Frontal cortex (tissue), 4 donors: ENCODE results near the gene GATA3. TPM values are rescaled to one million over a fixed set of nuclear protein-coding genes. Genes with fewer than 3 reads are reported as not detected.

Source experiments
- DNase-seq, 2 donors: peaks; one replicate each; pipeline ENCODE4 v3.0.0; 2012; ENCODE audit warnings: low spot score in 2 of 2
- FAIRE-seq: peaks from 2 replicates; lab custom pipeline; 2012; peaks lifted over from hg19 to GRCh38; lab: Jason Lieb, UNC
- total RNA-seq: library from RNA; depleted of rRNA; stranded (reverse); fragments of >200 nt; gene quantifications from one replicate; pipeline ENCODE4 v1.2.3, GENCODE V29; 2014
- donor health status: control.
- donor health status: control.
- donor health status: control.

The GATA3 gene
- total RNA-seq, 1 donor from 2014 or later = not detected

DNA sequence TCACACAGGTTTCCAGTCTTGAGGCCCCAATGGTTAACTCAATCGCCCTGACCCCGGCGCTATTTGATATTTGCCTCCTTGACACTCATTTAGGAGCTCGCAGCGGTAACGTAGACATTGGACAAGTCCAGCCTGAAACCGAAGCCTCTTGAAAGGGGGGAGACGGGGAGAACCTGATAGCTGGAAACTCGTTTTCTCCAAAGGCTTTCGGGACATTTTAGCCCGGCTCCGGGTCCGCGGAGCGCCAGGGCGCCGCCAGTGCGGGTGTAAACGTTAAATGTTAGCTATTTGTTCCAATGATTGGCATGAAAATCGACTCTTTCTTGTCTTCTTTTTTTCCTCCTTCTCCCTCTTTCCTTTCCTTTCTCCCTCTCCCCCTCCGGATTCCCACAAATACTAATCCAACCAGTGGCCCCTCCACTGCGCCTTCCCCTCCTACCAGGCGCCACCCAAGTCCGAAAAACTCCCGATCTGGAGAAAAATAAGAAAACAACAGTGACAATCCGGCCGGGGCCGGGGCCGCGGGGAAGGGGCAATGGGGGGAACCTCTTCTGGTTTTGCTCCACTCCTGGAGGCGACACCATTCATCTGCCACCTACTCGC is 17.2 kb upstream of the GATA3 start:
- FAIRE-seq = no peak
- no peak for DNase-seq

DNA sequence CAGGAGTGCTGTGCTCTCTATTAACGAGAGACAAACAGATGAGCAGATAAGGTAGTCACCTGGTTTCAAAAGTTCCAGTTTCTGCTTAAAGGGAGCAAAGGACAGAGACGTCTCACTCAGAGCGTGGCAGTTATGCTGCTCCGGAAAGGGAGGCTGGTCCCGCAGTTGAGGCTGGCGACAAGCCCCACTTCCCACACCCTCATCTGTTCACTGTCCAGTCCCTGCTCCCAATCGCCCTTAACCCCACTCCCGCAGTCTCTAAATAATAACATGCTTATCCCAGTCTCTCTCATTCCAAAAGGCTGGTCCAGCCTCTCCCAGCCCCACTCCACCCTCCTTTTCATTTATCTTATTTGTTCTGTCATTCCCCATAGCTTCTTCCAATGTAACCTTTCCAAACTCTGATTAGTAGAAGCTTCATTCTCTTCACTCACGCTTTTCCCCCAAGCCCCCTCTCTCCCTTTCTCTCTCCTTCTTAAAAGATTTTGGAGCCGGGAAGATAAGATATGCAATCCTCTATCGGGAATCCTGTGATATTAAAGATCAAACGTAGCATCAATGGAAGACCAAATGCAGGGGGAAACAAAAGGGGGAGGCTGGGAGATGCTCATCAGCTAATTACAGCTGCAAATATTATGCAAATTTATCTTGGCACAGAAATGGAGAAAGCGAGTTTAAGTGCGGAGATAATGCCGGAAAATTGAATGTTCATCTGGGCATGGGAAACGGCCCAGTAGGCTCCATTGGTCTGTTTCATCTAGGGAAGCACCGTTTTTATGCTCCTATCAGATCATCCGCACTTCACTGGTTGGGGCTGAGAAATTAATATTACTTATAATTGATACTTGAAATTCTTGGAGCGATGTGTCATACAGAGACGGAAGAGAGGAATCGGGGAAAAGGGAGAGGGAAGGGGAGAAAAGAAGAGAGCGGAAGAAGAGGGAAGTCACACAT is 16.3 kb upstream of the GATA3 start:
- FAIRE-seq (no peak), DNase-seq (no peak)

DNA sequence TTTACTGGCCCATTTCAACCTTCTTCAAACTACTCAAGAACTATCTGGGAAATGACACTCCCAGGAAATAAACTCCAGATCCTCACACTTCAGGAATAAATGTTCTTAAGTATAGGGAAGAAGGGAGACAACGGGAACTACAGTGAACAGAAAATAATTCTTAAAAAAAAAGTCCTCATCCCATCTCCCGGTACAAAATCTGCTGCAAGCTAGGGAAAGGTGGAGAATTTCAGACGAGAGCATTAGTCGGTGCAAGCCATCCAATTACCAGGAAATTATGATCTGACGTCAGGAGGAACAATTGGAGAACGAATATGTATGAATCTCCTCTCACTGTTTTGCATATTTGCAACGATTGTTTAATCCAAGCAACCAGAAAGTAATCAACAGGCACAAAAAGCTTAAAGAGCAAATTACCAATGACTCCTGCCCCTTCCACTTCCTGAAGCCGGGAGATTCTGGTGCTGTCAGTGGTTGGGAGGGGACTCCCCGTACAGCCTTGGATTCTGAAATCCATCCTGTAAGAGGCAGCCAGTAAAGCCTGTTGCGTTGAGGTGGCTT is 15.1 kb upstream of the GATA3 start:
- FAIRE-seq (no peak), DNase-seq (no peak)

DNA sequence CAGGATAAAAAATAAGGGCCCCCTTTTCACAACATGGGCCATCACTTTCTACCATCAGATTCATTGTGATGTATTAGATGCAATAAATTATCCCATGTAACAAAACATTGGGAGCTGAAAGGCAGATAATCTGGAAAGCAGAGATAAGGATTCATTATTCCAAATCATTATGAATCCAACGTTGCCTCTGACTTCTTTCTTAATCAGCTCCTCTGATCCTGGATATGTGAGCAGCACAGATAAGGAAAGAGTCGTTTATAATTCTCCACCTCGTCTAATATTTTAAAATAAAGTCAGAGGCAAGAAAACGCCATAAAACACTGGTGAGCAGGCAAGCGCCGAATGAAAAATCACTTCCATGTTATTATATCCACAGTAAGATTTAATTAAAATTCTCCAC is 13.8 kb upstream of the GATA3 start:
- DNase-seq (no peak), FAIRE-seq (no peak)

DNA sequence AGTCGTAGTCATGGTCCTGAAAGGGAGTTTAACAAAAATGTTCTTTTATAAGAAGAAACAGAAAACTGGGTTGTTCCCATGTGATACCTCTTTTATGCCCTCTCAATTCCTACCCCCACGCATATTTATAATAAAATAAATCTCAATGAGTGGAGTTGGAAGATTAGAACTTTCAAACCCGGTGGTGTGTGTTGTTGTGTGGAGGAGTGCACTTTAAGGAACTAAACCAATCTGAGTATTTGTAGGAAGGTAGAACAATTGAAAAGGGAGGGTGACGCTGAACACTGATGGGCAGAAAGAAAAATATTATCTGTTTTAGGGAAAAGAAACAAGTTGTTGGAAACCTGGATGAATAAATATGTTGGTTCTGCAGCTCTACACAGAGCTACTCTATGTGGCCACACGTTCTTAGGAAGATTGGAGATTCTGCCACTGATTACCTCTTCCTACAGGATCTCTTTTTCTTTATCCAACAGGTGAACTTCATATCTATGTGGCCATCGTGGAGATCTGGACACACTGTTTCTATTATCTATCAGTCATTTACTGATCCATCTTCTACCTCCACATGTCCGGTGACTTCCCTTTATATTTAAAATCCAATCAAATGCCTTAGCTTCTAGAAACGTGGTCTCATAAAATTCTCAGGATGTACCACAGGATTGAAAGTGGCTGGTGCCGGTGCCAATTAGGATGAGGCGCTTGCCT is 13.1 kb upstream of the GATA3 start:
- FAIRE-seq (no peak), DNase-seq (no peak)

DNA sequence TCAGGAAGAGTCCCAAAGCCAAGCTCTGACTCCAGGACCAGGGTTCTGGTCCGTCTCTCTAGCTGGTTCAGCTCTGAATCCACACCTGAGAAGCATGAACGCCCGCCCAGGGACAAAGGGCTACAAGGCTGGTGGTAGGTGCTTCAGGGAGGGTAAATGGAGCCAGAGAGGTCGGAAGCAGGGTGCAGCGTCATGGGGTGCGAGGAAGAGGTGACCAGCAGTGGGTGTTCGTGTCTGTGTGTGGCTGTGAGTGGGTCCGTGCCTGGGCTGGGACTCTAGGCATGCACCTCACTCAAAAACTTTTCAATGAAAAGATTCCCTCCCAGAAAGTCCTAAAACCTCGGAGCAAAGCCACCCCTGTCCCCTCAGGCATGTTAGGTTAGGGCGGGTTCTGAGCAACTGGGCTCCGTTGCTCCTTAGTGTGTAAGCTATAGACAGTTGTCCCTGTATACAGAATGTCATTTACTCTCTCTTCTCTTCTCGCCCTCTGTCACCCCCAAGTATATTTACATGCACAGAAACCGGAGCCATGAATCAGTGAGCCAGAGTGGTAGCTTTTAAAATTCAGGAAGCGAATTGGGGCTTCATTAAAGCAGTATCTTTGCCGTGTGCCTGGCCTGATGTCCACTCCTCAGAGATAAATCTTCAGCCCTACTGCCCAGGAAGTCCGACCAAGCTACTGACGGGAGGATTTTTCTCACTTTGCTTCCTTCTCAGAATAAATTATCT is 12.3 kb upstream of the GATA3 start:
- FAIRE-seq (no peak), DNase-seq (no peak)

DNA sequence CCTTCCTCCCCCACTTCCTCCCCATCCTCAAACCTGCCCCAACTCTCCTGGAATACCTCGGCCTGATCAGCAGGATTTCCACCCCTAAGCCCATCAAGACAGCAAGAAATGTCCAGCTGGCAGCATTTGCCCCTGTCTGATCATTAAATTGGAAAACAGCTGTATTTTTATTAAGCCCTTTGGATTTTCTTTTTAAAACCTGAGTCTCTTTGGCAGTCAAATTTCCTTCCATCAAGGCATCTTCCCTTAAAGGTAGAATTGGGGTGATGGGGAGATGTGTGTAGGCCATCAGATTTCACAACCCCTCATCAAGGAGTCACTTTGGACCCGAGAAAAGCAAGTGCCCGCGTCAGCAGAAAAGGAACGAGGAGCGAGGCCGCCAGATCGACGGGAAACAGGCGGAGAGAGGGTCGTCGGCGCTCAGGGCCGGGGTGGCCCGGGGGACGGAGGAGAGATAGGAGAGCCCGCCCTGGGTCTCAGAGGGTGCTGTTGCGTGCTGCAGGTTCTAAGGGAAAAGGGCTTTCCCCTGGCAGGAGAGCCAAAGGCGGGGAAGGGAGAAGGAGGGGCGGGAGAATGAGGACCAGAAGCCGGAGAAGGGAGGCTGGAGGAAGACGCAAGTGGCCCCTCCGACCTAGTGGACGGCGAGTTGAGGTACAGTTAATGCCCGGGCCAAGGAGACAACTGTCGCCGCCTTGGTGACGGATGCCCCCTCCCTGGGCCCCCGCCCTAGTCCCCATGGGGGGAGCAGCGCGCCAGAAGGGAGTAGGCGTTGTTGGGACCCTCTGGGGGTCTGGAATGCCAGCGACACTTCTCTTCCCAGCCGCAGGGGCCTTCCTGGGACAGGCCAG is 11.5 kb upstream of the GATA3 start:
- FAIRE-seq = no peak
- peak; percentile 8 to 22 for DNase-seq

DNA sequence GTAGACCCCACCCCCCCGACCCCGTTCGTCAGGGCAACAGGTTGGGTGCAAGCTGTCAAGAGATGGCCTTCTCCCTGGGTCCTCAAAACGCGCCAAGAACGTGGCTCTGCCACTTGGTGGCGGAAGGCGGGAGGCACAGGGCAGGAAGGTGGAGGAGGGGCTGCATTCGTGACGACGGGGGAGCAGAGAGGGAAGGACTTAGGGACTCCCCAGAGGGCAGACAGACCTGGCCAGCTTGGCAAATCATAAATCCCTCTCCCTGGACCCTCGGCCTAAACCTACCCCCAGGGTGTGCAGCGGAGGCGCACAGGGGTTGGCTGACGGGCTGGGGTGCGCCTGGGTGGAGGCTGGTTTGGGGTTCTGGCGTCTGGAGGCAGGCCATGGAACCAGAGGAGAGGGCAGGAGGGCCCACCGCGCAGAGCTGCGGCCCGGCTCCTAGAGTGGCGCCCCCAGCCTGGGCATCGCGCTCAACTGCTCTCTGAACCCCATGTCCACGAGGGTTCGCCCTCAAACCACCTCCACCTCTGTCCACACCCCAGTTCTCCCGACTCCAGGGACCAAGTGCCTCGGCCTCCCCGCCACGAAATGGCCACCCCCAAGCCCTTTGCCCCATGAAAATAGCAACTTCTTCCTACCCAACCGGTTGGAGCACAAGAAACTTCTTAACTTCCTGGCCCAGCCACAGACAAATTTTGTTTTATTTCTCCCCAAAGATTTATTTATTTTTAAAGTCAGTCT is 10.8 kb upstream of the GATA3 start:
- FAIRE-seq = no peak
- peak; percentile 18 to 23 for DNase-seq

DNA sequence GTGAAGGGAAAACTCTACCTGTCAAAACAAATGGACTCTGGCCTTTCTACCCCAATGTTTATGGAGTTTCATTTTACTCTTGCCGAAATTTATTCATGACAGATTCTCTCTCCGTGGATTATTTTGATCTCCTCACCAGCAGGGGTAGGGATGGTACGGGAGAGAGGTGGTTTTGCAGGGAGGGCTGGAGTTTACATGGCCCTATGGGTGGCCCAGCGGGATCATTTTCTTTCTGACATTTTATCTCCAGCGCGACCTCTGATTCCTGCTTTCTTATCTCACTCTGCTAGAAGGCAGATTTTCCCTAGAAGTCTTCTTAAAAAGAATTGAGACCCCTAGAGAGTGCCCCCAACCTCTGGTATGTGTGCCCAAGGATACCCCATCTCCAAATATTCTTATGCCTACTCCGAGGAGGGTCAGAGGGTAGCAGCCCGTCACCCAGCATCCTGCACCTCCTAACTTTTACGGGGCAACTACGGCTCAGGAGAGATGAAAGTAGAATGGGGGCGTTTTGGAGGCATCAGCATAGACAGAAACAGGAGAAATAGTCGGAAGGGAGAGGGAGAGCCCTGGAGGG is 10.1 kb upstream of the GATA3 start:
- FAIRE-seq = no peak
- no peak for DNase-seq

DNA sequence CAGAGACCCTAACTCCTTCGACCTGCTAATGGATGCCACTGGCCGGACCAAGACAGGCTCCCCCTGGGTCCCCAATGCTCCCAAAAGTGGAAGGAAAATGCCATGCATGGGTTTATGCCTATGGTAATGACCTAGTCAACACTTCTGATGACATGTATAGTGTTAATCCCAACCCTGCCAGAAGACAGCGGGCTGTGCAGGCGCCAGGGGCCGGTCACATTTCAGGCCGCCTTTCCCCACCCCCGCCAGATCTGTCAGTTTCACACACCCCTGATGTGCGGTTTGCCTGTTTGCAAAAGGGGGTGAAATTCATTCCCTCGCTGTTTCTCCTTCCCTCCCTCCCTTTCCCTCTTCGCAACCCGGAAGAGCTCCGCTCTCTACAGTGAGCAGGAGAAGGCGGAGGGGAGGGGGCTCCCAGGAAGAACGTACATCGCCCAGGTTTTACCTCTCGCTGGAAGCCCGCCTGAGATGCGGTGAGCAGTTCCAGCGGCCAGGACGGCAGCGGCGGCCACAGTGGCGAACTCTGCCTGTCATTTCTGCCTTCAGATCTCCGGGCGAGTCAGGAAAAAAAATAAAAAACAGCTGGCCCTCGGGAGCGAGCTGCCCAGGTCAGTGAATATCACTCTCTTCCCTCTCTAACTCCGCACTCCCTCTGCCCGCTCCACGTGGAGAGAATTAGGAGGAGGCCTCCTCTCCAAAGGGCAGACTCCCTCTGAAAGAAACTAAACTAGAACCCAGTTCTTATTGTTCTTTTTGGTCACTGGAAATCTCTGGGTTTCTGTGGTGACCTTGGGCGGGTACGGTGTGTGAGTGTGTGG is 9.4 kb upstream of the GATA3 start:
- FAIRE-seq = no peak
- no peak for DNase-seq

DNA sequence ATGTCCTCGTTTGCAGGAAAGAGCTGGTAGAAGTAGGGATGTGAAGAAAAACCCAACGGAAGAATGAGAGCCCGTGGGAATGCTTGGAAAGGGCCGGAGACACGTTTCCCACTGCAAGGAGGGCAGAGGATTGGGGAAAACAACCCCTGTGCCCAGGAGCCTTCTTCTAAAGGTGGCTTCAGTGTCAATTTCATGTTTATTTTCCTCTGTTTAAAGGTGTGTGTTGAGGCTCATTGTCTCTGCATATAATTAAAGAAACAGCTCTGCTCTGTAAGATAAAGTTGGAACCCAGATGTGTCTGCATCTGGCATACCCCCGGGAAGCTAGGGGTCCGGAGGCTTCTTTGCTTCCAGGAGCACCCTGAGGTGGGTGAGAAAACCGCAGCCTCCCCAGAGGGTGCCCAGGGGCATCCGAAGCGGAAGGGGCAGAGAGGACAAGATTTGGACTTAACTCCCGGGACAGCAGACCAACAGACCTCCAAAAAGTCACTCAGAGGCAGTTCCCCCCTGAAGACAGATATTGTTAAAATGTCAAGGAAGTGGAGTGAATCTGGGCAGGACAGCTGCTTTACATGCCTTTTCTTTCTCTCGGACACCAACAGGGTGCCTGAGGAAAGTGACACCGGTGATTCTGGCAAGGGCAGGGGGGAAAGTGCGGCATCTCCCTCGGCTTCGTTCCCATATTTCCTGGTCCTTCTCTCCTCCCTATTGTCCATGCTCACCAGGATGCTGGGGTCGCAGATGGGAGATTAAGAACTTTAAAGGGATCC is 8.6 kb upstream of the GATA3 start:
- FAIRE-seq = no peak
- DNase-seq = no peak

DNA sequence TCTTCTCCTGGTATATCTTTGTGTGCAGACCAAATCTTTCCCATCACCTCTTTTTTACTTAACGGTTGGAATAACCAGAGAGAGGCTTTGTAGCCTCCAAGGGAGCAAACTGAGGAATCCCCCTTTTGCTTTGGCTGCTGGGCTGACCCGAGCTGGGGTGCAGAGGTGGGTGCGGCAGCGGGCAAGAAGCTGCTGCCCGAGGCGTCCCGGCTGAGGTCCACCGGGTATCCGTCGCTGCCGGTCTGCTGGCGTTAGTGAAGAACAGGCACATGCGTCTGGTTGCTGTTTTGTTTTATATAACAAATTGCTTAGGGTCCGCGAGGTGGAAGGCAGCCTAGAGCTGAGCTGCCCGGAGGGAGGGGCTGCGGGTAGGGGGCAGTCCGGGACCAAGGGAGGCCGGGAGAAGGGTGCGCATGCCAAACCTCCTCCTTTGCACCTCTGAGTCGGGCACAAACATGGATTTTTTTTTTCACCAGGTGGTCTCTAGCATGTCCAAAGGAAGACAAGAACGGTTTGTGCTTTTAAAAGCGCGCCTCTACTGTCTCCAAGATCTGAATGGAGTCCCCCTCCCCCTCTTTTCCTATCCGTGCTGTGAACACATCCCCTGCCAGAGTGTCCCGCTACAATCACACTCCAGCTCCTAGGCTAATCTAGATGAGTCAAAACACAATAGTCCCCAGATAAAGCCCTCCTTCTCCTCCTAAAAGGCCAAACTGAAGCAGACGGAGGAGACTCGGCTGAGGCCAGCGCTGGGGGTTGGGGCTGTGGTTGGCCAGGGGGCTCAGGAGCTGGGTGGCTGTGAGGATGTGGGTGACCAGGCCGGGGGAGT is 6.8 kb upstream of the GATA3 start:
- DNase-seq (no peak), FAIRE-seq (no peak)

DNA sequence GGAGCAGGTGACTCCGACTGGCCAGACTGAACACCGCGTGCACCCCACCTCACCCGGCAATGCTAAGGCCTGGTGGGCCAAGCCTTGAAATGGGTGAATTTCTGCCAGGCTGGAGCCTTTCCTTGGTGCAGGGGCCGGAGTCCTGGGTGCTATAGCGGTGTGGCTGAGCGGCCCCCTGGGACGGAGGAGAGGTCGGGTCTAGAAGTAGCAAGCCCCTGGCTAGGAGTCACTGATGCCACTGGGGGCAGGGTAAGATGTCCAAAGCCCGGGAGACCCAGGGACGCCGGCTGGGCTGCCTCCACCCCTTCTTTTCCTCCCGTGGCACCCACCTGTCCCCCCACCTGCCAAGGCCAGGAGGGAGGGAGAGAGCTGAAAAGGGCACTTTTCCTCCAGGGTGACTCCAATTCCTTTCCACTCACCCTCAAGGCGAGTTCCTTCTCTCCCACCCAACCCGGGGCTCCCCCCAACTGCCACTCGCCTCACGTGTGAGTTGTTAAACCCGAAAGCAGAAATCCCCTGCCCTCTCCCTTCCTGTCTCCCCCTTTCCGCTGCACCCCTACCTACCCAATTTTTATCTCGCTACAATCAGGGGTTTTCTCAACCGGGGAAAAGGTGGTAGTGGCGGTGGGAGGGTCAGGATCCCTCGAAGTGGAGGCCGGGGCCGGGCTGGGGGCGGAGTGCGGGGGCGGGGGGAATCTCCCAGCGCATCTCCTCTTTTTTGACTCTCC is 6.0 kb upstream of the GATA3 start:
- DNase-seq = no peak
- FAIRE-seq = no peak

DNA sequence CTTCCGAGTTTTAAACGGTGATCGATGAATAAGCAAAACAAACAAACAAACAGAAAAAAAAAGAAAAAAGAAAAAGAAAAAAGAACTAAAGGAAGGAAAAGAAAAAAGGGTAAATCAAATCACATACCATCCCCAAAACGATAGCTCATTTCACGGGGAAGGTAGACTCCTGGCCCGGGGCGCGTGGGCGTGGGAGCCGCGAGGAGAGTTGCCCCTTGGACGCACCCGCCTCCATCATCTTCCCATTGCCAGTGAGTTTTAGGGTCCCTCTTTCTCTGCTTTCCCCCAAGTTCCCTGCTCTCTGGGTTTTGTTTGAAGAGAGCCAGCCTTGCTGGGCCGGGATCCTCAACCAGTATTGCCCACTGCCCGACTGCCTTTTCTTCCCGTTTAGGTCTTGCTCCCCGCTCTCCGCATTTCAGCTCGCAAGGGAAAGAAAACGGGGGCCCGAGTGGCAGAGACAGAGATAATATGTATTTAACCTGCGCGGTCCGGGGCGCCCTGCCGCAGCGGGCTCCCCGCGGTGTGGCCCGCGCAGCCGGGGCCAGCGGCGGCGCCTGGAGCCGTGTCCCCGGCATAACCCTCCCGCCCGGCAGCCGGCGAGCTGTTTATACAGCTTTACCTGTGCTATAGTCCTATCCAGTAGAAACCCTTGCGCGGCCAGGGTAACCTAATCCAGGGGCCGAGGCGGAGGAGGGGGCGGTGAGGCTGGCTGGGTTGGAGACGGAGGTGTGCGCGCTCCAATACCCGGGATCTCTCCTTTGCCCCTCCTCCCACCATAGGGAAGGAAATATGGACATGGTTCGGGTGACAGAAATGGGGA is 5.2 kb upstream of the GATA3 start:
- FAIRE-seq (no peak), DNase-seq (no peak)
